Endothelial cell of umbilical vein (primary cell): Measurements from ENCODE around the gene FBN3. TPM values are rescaled to one million over a fixed set of nuclear protein-coding genes. Genes with fewer than 3 reads are reported as not detected.

Experiments used
- BruUV-seq: library from RNA; stranded (reverse); fragments of 400-500 nt; replicated peaks from 2 replicates; lab custom pipeline; 2021; lab: Mats Ljungman, UMichigan
- CTCF ChIA-PET: fragments of 300-600, 350-600 bp; sonication (Branson Sonifier 250); formaldehyde crosslinking; loops from one replicate; lab custom pipeline; 2021; ENCODE audit warnings: antibody characterized with exemption, inconsistent platforms; lab: Charles Lee
- POLR2A ChIA-PET: fragments of 300-600, 350-600 bp; sonication (Branson Sonifier 250); formaldehyde crosslinking; loops from one replicate; lab custom pipeline; 2021; ENCODE audit warnings: antibody characterized with exemption, inconsistent platforms; lab: Charles Lee
- DNase-seq: peaks from one replicate; pipeline ENCODE4 v3.0.0-alpha.2; 2011; ENCODE audit warnings: low read depth, low spot score
- FAIRE-seq: peaks from 2 replicates; lab custom pipeline; 2011; peaks lifted over from hg19 to GRCh38; lab: Jason Lieb, UNC
- H2AFZ ChIP-seq: 2 replicates; pipeline ENCODE4 v1.6.0; 2012; ENCODE audit warnings: low read depth, low read length, control low read depth, inconsistent platforms
- H3K27ac ChIP-seq: 2 replicates; pipeline ENCODE4 v1.5.1; 2011; ENCODE audit warnings: low read depth, mild to moderate bottlenecking, control low read depth, low read length, moderate library complexity; ENCODE audit not compliant: insufficient read depth
- H3K27me3 ChIP-seq, 2 experiments: 2 replicates each; pipeline versions ENCODE4 v1.6.0 to v1.6.1; 2011; ENCODE audit warnings: low read length in 2 of 2, mixed read lengths in 1 of 2; ENCODE audit not compliant: control insufficient read depth in 2 of 2, insufficient read depth in 2 of 2
- H3K36me3 ChIP-seq, 2 experiments: 2 replicates in 1 of 2; 3 replicates in 1 of 2; pipeline ENCODE4 v1.5.1; 2011; ENCODE audit warnings: low read length in 2 of 2, mild to moderate bottlenecking in 1 of 2, moderate library complexity in 1 of 2; ENCODE audit not compliant: control insufficient read depth in 2 of 2, insufficient read depth in 2 of 2; ENCODE audit errors: extremely low read depth in 1 of 2
- H3K4me1 ChIP-seq: 3 replicates; pipeline ENCODE4 v1.5.1; 2011; ENCODE audit warnings: mild to moderate bottlenecking, low read length; ENCODE audit not compliant: control insufficient read depth, insufficient read depth; ENCODE audit errors: extremely low read depth
- H3K4me2 ChIP-seq: 2 replicates; pipeline ENCODE4 v1.6.1; 2011; ENCODE audit warnings: low read length, control low read depth, mixed read lengths; ENCODE audit not compliant: insufficient read depth
- H3K4me3 ChIP-seq, 3 experiments: fragments of 200-600 bp in 1 of 3; sonication (generic), shearing (Covaris generic) in 1 of 3; replicated peaks in 1 of 3; 2 replicates each; pipeline ENCODE4 v1.5.1; 2011 to 2016; ENCODE audit warnings: control low read depth in 3 of 3, low read length in 3 of 3, mild to moderate bottlenecking in 2 of 3, inconsistent platforms in 1 of 3, low read depth in 1 of 3, moderate library complexity in 1 of 3; ENCODE audit not compliant: insufficient read depth in 1 of 3
- H3K79me2 ChIP-seq: 2 replicates; pipeline ENCODE4 v1.6.0; 2012; ENCODE audit warnings: low read length, inconsistent platforms; ENCODE audit not compliant: control insufficient read depth, insufficient read depth
- H3K9ac ChIP-seq: replicated peaks from 2 replicates; pipeline ENCODE3; 2011; ENCODE audit warnings: low read length, control low read depth; ENCODE audit not compliant: insufficient read depth; ENCODE audit errors: extremely low read depth
- H3K9me1 ChIP-seq: replicated peaks from 3 replicates; pipeline ENCODE4 v1.6.0; 2011; ENCODE audit warnings: mild to moderate bottlenecking, low read length; ENCODE audit not compliant: control insufficient read depth, insufficient read depth; ENCODE audit errors: extremely low read depth
- H3K9me3 ChIP-seq: replicated peaks from 2 replicates; pipeline ENCODE4 v1.5.1; 2012; ENCODE audit warnings: low read length, inconsistent platforms; ENCODE audit not compliant: control insufficient read depth, insufficient read depth
- H4K20me1 ChIP-seq: replicated peaks from 2 replicates; pipeline ENCODE3; 2011; ENCODE audit warnings: mild to moderate bottlenecking, low read length; ENCODE audit not compliant: control insufficient read depth, insufficient read depth; ENCODE audit errors: extremely low read depth
- CTCF ChIP-seq, 2 donors: IDR thresholded peaks; 1 replicate in 1 of 2; 2 replicates in 1 of 2; pipeline ENCODE4 v1.5.1; 2011; ENCODE audit warnings: low read length in 2 of 2, mild to moderate bottlenecking in 2 of 2, moderate library complexity in 2 of 2, control low read depth in 1 of 2, inconsistent platforms in 1 of 2, low read depth in 1 of 2; ENCODE audit not compliant: insufficient read depth in 1 of 2; ENCODE audit errors: extremely low read depth in 1 of 2
- EZH2 ChIP-seq: IDR thresholded peaks from 2 replicates; pipeline ENCODE4 v1.6.1; 2012; ENCODE audit warnings: borderline replicate concordance, low read depth, mild to moderate bottlenecking, moderate library complexity, low read length, inconsistent platforms; ENCODE audit not compliant: severe bottlenecking
- FOS ChIP-seq: IDR thresholded peaks from 2 replicates; pipeline ENCODE4 v1.6.1; 2011; ENCODE audit warnings: mild to moderate bottlenecking, low read length, moderate library complexity, borderline replicate concordance; ENCODE audit not compliant: insufficient read depth
- GATA2 ChIP-seq: IDR thresholded peaks from 2 replicates; pipeline ENCODE4 v1.7.0; 2011; ENCODE audit warnings: low read depth, mild to moderate bottlenecking, moderate library complexity, mixed read lengths, low read length; ENCODE audit not compliant: insufficient read length, insufficient read depth
- MAX ChIP-seq: IDR thresholded peaks from 2 replicates; pipeline ENCODE4 v1.6.1; 2011; ENCODE audit not compliant: insufficient read depth, insufficient read length
- MYC ChIP-seq: IDR thresholded peaks from one replicate; pipeline ENCODE4 v1.6.1; 2011; ENCODE audit warnings: mild to moderate bottlenecking, low read depth, low read length
- POLR2AphosphoS5 ChIP-seq: IDR thresholded peaks from 2 replicates; pipeline ENCODE4 v1.6.1; 2012; ENCODE audit warnings: low read depth, mild to moderate bottlenecking, control low read depth, low read length, moderate library complexity; ENCODE audit not compliant: insufficient read depth
- dilution Hi-C: fragments of 300-500 bp; cut with MboI; formaldehyde crosslinking; loops from one replicate; pipeline ENCODE4 v1.15.0; 2019; ENCODE audit warnings: low sequenced_read_pairs; ENCODE audit not compliant: extremely low pct_ligation_motif_present
- intact Hi-C: fragments of 100-400 bp; cut with micrococcal nuclease; formaldehyde crosslinking; loops from one replicate; pipeline ENCODE4 v1.10.0; 2022
- polyA plus RNA-seq, 4 experiments: library from polyadenylated mRNA; depleted of rRNA in 3 of 4; stranded (reverse) in 3 of 4; unstranded in 1 of 4; fragments of >200 nt; gene quantifications; 2 replicates each; pipeline versions ENCODE4 v1.2.1 to v1.2.3, GENCODE V29; 2011 to 2012; ENCODE audit warnings: missing spikeins in 1 of 4
- total RNA-seq: library from RNA; stranded (reverse); gene quantifications from 2 replicates; pipeline ENCODE4 v1.2.3, GENCODE V29; 2021

Gene FBN3
- total and polyA plus RNA-seq, 2 donors (not counting 3 experiments of a cell fraction or from before 2014, with no cell fraction given) = not detected

GRCh38 chr19:8065875-8066261 is 83.5 kb downstream of the FBN3 start:
- H3K4me2 ChIP-seq = no peak overlapping the region
- no peak overlapping the region for H3K9ac ChIP-seq
- CTCF ChIA-PET = no interaction called here
- H3K9me3 ChIP-seq = no peaks in the 10 kb centered on the region
- no peak overlapping the region for H2AFZ ChIP-seq
- TF ChIP-seq EZH2 (no peak), MYC (no peak)
- no peak for DNase-seq
- H3K4me1 ChIP-seq = no peaks in the 10 kb centered on the region
- POLR2A ChIA-PET = no interaction called here
- H3K79me2 ChIP-seq = no peaks in the 10 kb centered on the region
- no peaks in the 10 kb centered on the region for H3K36me3 ChIP-seq
- BruUV-seq = no TSS peak
- no peak overlapping the region for H3K27ac ChIP-seq
- no peaks in the 10 kb centered on the region for H4K20me1 ChIP-seq
- dilution Hi-C loops (no loop called here), intact Hi-C loops (no loop called here)
- FAIRE-seq = no peak
- H3K9me1 ChIP-seq = no peaks in the 10 kb centered on the region
- no peaks in the 10 kb centered on the region for H3K27me3 ChIP-seq
- H3K4me3 ChIP-seq = no peak overlapping the region

- no peaks in the 10 kb centered on the region for H3K36me3 ChIP-seq
- intact Hi-C loops = no loop called here
These were observed 84.2 kb downstream of the FBN3 start for GRCh38 chr19:8064911-8065874.

More at GRCh38 chr19:8064911-8065874, 84.2 kb downstream of the FBN3 start:
- DNase-seq = no peak
- H3K9me1 ChIP-seq = no peaks in the 10 kb centered on the region
- no peak for FAIRE-seq
- TF ChIP-seq MYC = no peak
- no peak for TF ChIP-seq POLR2AphosphoS5
- no peak for TF ChIP-seq CTCF (IDR thresholded peaks at IDR 0.05; ENCODE audit: extremely low read depth in 1 of 2, insufficient read depth in 1 of 2, low read depth in 1 of 2, low read length in 2 of 2)
- TF ChIP-seq MAX = no peak
- no peak for TF ChIP-seq GATA2
- no peak for TF ChIP-seq FOS
- BruUV-seq = no TSS peak
- no peaks in the 10 kb centered on the region for H3K9me3 ChIP-seq
- no peak overlapping the region for H3K4me2 ChIP-seq
- ChIA-PET CTCF (no interaction called here), POLR2A (no interaction called here)
- no peak overlapping the region for H3K9ac ChIP-seq
- H3K27ac ChIP-seq = no peak overlapping the region
- H3K79me2 ChIP-seq = no peaks in the 10 kb centered on the region
- H2AFZ ChIP-seq = no peak overlapping the region
- no peaks in the 10 kb centered on the region for H4K20me1 ChIP-seq
- no peak overlapping the region for H3K4me3 ChIP-seq
- no peaks in the 10 kb centered on the region for H3K4me1 ChIP-seq
- dilution Hi-C loops = no loop called here
- H3K27me3 ChIP-seq = no peaks in the 10 kb centered on the region
